HG03025 (cell line): ENCODE results near the gene KCNK3.

Experiments
- ATAC-seq: cut with Tn5 transposase; IDR thresholded peaks from one replicate; pipeline ENCODE4 v1.9.1; 2021; ENCODE audit warnings: mild to moderate bottlenecking, moderate library complexity; ENCODE audit not compliant: unreplicated experiment, low FRiP score

The KCNK3 gene

GRCh38 chr2:26724784-26725520, 32.4 kb downstream of the KCNK3 start:
- ATAC-seq = no peak

GRCh38 chr2:26725521-26725820, 32.9 kb downstream of the KCNK3 start:
- no peak for ATAC-seq

GRCh38 chr2:26726228-26726627, 33.7 kb downstream of the KCNK3 start:
- ATAC-seq = no peak

GRCh38 chr2:26727641-26728561, 35.4 kb downstream of the KCNK3 start:
- ATAC-seq = no peak

GRCh38 chr2:26729311-26729710, 36.8 kb downstream of the KCNK3 start:
- no peak for ATAC-seq

GRCh38 chr2:26730549-26731344, 38.2 kb downstream of the KCNK3 start:
- no peak for ATAC-seq

- no peak for ATAC-seq
Observed at GRCh38 chr2:26731714-26732113, 39.2 kb downstream of the KCNK3 start.

GRCh38 chr2:26732446-26732845, 39.9 kb downstream of the KCNK3 start:
- no peak for ATAC-seq

GRCh38 chr2:26733413-26733812, 40.9 kb downstream of the KCNK3 start:
- no peak for ATAC-seq

GRCh38 chr2:26735097-26735496, 42.6 kb downstream of the KCNK3 start:
- no peak for ATAC-seq

GRCh38 chr2:26735883-26736588, 43.5 kb downstream of the KCNK3 start:
- ATAC-seq = no peak

- ATAC-seq = no peak
Observed at GRCh38 chr2:26737221-26737620, 44.7 kb downstream of the KCNK3 start.

- ATAC-seq = no peak
Observed at GRCh38 chr2:26738481-26738880, 46.0 kb downstream of the KCNK3 start.

GRCh38 chr2:26739514-26739913, 47.0 kb downstream of the KCNK3 start:
- no peak for ATAC-seq

GRCh38 chr2:26740346-26740745, 47.8 kb downstream of the KCNK3 start:
- no peak for ATAC-seq

- ATAC-seq = no peak
Observed at GRCh38 chr2:26740890-26741302, 48.4 kb downstream of the KCNK3 start.

GRCh38 chr2:26742048-26742770, 49.7 kb downstream of the KCNK3 start:
- no peak for ATAC-seq

- no peak for ATAC-seq
Observed at GRCh38 chr2:26743852-26744251, 51.3 kb downstream of the KCNK3 start.

GRCh38 chr2:26744953-26745352, 52.4 kb downstream of the KCNK3 start:
- no peak for ATAC-seq
